Superior temporal gyrus (tissue), 1 donor: Measurements from ENCODE around the gene PRIMA1.

Source experiments
- DNase-seq: peaks from one replicate; pipeline ENCODE4 v3.0.0-alpha.2; 2016; ENCODE audit errors: extremely low spot score

PRIMA1 gene

DNA sequence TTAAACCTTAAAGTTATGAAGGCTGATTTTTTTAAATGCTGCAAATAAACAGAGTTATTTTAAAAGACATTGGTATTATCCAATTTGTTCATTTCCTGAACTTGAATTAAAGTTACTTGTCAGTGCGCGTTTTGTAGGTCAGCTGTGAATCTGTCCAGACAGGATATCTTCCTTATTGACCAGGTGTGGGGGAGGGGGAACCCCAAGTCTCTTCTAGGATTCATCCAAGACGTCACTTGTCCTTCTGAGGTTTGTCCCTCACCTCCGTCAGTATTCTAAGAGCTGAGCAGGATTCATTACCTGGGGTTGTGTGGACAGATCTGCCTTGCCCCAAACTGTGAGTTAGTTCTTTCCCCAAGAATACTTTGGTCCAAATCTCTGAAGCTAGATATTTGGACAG lies 8.8 kb upstream of the PRIMA1 start:
- DNase-seq = no peak

DNA sequence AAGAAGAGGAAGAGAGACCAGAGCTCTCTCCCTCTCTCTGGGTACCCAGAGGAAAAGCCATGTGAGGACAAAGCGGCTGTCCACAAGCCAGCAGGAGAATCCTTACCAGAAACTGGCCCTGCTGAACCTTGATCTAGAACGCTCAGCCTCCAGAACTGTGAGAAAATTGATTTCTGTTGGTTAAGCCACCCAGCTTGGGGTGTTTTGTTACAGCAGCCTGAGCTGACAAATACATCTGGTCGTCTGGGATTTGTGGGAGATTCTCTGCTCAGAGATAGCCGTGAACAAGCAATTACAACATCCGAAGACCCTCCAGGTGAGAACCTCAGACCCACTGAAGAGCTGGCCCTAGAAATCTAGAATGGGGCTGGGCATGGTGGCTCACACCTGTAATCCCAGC lies 6.5 kb upstream of the PRIMA1 start:
- DNase-seq = no peak

DNA sequence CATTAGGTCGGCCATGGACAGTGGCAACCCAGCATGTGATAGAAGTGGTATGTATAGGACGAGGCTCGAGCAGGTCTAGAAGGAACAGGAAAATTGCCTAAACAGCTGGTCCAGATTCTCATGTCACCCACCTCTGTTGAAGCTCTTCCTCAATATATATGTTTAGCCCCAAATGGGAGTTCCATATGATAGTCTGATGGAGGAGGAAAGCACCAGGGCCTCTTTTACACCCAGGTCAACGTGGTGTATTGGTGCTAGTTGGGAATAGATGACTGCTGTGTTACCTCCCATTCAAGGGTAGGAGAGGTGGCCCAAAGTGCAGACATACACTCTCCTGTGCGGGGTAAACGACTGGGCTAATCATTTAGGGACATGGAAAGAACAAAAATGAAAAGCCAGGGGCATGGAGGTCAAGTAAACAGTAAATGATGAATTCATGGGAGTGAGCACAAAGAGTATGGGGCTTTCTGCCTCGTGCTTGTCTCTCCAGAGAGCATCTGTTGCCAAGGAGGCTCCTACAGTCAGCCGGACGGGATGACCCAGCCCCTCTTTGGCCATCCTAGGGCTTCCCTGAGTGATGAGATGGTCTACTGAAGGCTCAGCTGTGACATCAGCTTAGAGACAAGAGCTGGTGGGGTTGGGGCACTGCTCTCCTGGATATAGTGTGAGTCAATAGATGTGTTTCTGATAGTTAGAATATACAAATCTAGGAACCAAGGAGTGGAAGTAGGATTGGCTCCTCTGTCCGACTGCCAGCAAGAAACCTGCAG lies 5.5 kb upstream of the PRIMA1 start:
- DNase-seq = no peak

DNA sequence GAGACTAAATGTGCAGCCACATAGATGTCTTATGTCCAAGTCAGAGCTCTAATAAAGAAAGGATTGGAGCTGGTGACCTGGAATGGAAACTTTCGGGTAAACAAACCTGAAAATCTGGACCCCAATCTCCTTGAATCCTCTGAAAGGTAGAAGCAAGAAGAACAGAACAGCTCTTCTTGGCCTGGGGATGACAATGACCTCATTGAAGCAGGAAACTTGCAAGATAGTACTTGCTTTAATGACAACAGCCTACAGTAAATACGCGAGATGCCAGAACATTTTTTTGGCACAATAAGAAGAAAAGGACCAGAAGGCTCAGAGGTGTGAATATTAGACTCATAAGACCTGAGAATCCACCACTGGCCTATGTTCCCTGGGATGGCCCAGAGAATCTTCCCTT lies 4.1 kb upstream of the PRIMA1 start:
- no peak for DNase-seq

DNA sequence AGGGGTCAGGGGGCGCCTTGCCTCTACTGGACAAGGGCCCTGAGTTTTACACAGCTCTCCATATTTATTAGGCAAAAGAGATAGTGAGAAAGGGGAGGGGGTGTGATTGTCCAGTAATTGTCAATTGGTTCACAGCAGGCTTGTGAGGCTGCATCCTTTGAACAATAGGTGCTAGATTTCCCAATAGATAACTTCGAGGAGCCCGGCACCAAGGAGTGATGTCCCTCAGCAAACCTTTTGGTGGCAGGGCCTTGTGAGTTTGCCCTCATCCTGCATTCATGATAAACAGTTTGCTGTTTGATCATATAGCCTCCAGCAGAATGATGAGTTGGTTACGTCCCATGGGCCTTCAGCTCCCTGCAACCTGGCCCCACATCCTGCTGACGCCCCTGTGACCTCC lies 2.7 kb upstream of the PRIMA1 start:
- DNase-seq = no peak

DNA sequence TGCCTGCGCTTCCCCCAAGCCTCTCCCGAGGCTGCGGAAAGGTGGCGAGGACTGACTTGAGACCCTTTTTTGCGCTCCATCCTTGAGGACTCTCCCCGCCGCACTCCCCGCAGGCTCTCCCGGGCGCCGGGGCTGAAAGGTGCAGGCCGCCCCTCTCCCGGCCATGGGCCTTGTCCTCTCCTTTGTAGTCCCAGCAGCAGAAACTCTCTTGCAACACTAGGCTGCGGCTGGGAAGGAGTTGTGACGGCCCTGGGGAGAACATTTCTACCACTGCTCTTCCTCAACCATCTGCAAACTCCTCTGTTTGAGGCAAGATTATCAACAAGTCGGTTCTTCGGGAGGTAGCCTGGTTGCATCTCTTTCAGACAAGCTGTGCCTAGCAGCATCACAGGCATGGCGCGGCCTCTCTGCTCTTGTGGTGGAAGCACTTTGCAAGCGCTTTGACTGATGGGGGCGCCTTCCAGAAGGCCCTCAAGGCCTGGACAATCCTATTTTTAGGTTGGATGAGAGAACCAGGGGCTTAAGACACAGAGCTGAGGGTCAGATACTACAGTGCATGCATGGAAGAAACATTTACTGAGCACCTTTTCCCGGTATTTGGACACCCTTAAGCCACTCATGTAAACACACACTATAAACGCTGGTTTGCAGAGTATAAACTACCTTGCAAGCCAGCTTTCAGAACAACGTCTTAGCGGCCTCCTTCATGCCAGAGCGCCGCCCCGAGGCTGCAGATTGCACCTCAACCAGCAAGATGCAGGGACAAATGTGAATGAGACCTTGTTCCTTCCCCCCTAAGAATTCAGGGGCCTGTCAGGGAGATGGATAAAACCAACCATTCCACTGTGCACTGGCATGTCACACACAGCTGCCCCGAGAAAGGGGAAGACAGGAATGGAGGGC lies 1.2 kb upstream of the PRIMA1 start:
- no peak for DNase-seq

DNA sequence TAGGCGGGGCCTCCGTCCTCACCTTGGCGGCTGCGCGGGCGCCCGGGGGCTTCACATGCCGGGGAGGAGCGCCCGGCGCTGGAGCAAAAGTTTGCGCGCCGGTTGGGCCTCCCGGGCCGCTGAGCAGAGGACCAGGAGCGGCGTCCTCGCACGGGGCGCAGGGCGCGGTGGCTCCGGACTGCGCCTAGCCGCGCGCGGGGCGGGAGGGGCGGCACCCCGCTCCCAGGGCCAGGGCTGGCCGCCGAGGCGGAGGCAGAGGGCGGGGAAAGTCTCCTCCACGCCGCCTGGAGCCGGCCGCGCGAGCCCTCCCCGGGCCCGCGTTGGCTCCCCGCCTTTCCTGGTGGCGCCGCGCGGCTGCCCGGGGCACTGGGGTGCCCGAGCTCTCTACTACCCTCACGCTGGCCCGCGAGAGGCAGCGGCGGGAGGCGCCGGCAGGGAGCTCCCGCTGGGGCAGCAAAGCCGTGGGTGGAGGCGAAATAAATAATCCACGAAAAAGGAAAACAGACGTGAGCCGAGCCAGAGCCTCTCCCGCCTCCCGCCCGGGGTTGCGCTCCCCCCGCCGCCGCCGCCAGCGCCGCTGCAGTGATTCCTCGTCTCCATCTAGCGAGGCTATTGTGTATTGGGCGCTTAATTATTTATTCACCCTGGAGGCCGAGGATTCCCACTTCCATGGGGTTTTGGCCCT lies 400 bp upstream of the PRIMA1 start:
- peak; percentile 85 for DNase-seq

DNA sequence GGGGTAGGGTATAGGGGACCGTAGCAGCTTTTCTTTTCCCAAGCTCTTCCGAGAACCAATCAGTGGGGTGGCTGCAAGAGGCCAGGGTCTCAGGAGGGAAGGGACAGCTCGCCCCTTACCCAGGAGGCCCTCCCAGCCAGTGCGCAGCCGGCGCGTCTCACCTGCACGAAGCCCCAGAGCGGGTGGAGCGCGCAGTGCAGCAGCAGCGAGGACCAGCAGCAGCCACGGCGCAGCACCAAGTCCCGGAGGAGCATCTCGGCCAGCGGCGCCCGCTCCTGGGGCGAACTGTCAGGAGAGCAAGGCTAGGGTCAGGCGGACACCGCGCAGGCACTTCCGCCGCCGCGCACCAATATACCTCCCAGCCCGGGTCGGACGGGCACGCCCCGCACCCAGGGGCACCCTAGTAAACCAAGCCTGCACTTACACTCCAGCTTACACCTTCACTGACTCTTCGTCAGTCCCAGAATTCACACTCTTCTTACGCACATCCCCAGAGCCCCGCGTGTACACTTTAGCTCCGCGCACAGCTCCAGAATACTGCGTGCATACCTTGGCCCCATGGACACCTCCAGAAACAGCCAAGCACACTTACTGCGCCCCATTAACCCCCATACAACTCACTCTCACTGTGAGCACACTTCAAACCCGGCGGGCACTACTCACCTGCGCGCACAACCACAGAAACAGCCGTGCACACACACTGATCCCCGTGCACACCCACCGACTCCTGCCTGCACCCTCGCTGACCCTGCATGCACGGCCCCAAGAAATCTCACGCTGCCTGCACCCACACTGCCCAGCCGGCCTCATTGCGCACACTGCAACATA lies 606 bp downstream of the PRIMA1 start:
- no peak for DNase-seq

DNA sequence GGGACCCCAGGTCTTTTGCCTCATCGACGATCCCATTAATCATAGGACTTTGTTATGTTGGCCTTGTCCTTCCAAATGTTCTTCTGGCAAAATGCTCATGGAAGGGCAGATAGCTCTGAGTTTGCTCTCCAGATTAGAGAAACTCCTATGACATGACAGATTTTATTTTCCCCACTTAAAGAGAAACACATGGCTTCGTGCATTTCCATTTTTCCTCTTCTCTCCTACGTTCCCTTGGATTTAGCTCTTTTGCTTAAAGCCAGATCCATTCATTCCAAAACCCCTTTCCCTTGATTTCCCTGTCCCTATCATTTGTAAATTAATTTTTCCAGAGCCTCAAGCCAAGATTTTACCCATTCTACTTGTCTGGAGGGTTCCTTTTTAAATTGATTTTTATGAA lies 2.9 kb downstream of the PRIMA1 start:
- no peak for DNase-seq

DNA sequence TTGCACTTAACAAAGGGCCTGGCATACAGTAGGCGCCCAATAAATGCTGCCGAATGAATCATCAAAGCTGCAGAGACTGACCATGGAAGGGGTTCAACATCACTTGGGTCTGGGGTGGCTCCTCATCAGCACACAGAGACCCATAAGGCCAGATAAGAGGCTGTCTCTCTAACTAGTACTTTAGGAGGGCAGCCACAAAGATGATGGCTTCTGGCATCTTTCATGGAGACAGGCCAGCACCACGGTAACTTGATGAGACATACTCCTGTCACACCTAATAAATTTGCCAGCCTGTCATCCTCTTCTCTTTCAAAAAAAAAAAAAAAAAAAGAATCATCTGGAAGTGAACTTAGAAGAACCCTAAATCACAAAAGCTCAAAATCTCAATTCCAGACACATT lies 3.4 kb downstream of the PRIMA1 start:
- no peak for DNase-seq

DNA sequence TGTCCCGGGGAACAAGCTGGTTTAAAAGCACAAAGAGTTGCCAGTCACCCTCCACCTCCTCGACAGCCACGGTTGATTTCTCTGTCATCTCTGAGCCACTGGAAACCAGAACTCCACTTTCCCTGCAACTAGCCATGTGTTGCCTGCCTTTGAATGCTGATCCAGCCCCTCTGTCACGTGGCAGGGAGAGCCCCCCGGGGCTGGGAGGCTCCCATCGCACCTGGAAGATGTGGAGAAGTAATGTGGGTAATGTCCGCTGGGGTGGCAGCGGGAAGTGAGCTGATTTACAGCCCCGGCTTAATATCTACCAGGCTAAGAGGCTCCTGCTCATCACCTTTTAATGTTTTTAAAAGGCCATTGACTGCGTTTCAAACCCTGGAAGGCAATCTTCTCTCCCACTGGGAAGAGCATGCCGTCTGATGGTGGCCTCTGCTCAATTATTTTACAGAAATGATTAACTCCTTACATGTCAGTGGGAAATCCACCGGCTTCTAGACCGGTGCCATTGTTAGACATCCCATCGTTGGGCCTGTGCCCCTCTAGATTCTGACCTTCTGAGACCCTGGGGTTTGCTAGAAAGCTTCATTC lies 7.4 kb downstream of the PRIMA1 start:
- DNase-seq = no peak

DNA sequence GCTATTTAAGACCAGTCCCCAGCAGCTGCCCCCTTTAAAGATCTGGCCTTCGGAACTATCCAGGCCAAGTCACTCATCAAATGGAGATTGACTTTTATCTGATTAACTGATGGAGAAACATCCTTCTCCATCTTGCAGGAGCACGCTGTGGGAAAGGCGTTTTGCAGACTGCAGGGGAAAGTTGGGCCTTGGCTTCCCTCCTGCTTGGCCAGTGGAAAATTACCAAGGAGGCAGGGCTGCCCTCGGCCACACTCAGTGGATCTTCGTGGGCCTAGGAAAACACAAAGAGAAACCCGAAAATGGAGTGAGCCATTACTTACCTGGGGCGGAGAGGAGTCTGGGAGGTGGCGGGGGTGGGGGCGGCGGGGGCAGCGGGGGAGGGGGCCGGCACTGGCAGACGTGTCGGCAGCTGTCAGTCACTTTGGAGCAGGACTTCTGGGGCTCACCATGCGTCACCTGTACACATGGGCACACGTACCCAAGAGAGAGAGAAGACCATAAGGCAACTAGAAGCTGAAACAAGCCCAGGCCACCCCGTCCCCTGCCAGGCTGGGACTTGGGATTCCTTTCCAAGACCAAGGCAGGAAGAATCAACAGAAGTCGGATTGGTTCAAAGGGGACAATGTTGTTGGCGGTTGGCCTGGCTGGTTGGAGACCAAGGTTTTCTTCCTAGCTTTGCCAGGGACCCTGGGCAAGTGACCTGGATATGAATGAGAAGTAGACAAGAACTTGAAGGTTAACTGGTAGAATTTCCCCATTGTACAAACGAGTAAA lies 9.2 kb downstream of the PRIMA1 start:
- DNase-seq = no peak

DNA sequence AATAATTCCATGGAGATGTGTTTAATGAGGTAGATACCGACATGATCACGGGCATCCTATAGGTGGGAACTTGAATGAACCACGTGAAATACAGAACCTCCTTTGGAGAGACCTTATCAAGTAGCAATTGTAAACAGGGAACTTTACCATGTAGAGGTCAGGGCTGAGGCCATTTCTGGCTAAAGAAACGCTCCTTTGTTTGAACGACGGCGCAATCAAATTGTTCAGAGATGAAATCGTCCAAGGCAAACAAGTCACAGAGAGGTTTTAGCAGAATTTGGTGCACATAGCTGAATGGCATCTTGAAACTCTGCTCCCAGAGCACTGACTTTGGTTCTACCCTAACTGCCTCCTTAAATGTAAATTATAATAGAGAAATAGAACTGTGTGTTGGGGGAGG lies 9.8 kb downstream of the PRIMA1 start:
- DNase-seq = peak; percentile 62

DNA sequence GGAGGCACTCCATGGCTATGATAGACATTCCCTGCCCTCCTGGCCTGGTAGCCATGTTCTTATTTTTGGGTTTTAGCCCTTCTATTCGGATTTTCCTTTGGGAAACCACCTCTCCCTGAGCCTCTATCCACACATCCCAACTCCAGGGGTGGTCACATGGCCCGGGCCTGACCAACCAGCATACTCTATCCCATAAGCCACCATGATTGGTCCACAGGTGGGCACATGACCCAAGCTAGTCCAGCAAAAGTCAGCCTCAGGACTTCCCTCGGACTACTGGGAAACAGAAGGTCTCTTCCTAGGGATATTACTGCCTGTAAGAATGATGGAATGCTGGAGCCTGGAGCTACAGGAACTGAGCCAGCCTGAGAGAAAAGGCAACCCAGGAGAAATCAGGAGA lies 12.5 kb downstream of the PRIMA1 start:
- DNase-seq = no peak

DNA sequence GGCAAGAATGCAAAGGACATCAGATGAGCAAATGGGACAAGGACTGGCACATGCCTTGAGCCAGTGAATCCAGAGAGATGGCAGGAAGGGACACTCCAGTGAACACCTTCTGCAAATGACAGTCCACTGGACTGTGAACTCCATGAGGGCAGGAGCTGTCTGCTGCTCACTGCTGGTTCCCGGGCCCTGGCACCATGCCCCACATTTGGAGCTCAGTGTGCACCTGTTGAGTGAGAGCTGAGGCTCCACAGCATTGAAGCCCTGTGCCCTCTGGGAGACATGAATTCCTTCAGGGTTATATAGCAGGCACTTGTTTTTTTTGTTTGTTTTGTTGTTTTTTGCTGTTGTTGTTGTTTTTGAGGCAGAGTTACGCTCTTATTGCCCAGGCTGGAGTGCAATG lies 13.1 kb downstream of the PRIMA1 start:
- DNase-seq = no peak

DNA sequence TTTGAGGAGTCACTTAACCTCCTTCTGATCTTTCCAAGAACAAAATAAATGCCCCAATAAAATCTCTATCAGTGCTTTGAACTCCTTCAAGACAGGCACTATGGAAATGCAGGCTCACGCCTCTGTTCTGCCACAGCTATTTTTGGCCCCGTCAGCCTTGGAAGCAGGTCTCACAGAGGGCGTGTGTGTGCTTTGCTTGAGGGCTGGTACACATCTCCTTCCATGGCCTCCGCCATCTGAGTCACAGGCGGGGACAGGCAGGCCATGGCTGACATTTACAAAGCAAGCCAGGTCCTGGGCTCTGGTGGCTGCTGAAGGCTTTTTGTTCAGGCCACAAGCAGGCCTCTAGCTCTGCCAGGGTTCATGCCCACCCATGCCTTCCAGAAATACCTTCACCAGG lies 16.0 kb downstream of the PRIMA1 start:
- no peak for DNase-seq

DNA sequence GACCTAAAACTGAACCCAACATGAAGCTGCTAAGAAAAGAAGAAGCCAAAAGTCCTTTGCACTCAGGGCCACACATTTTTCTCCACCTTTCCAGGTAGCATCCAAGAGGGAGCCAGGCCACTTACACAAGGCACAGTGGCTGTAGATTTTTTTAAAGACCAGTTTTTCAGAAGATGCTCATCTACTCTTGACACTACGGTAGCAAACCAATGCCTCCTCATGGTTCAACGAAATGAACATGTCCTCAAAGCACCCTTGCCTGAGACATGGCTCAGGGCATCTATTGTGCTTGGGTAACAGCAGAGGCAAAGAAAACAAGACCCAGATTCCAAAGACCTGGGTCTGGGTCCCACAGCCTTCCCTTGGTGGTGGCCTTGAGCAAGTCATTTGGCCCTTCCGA lies 22.3 kb downstream of the PRIMA1 start:
- DNase-seq = no peak

DNA sequence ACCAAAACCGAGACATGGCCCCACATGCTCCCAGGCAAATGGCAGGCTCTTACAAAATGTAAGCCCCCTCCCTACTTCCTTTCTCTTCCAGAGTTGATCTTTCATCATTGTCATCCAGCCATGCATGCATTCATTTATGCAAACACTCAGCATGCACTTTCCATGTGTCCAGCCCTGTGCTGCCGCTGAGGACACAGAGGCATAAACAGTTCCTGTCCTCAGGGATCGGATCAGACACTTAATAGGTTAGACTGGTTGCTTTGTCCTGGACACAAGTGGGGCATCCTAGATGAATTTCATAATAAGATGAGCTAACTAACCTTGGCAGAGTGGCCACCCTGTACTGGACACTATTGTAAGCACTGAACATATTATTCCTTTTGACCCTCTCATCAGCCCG lies 23.1 kb downstream of the PRIMA1 start:
- no peak for DNase-seq

DNA sequence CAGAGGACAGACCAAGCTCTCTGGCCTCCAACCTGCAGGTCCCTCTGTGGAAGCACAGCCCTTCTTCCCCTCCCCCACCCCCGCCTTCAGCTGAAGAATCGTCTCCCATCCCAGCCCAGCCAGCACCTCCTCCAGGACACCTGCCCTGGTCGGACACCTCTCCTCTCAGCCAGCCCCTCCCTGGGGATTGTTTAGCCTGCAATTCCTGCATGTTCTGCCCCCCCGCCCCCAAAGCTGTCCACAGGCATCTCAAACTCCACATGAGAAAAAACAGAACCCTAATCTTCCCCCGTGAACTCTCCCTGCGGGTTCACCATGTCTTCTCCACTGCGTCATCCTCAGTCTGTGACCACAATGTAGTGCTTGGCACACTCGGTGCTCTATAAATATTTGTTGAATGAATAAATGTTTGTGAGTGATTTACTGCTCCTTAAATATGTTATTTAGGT lies 24.1 kb downstream of the PRIMA1 start:
- no peak for DNase-seq

DNA sequence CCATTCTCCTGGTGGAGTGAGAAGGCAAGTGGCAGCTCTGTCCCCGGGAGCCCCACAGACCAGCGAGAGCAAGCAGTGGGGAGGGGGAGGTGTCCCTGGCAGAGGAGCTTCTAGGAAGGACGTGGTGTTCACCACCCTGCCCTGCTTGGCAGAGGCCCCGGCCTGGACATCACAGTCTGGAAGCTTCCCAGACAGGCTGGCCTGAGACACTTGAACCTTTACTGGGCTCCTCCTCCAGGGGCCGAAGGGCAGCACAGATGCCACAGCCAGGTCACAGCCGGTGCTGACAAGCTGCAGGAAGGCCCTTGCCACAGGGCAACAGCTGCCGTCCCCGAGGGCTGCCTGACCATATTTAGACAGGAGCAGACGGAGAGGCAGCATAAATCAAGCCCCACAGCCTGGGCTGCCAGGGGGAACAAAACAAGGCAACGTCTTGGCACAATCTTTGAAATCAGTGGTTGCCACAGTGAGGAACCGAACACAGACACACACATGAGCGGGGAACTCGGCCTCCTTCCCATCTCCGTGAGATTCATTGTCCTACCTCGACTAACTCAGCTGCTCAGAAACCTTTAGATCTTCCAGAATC lies 28.5 kb downstream of the PRIMA1 start:
- DNase-seq = peak; percentile 48
